ENCODE data around the gene ENOX2.
A peak's percentile ranks its signal among the peaks of the same experiment; 100 is the strongest.

The ENOX2 gene

DNA sequence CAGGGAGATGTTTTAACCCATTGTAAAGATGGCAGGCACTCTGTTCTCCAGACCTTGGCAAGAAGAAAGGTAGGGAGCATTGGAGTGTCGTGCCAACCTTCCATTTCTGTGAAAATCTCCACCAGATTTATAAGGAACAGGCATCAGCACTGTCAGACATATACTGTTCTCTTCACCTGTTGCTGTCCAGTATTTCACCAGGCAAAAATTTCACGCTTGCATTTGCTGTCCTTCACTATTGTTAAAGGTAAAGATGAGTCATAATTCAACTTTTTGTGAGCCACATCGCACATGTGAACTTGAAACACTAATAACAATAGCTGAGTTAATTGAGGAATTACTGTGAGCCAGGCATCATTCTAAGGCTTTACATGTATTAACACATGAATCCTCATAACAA is 203.4 kb downstream of the ENOX2 start:
- DNase-seq (ENCODE audit: low spot score) = no peak

DNA sequence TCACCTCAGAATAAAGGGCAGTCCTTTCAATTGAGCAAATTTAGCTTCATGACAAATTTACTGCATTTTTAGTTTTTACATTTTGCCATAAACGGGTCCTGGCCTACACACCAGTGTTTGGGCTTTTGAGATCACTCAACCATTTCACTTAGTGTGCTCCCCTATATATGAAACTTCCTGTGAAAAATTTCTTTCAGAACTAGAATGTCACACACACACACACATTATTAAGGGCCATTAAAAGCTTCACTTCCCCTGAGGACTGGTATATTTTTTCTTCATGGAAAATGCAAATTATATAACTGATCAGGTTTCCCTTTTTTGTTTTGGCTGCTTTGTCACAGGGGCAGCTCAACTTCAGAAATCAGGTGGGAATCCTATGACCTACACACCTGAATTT is 206.5 kb downstream of the ENOX2 start:
- DNase-seq (ENCODE audit: low spot score) = no peak

DNA sequence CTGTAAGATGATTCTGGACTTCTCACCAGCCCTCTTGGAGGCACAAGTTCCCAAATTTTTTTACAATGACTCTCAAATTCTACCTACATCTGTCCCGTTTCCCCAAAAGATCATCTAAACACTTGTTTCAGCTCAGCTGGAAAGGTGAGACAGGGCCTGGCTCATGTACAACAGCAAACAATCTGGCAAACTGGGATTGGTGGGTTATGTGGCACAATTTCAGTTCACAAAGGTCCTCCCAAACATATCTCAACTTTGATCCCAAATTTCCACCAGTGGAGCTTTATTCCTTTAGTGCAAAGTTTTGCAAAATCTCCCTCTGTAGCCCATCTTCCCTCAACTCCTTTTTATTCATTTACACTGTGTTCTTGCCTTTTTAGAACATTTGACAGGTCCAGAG is 207.1 kb downstream of the ENOX2 start:
- no peak for DNase-seq (ENCODE audit: low spot score)

DNA sequence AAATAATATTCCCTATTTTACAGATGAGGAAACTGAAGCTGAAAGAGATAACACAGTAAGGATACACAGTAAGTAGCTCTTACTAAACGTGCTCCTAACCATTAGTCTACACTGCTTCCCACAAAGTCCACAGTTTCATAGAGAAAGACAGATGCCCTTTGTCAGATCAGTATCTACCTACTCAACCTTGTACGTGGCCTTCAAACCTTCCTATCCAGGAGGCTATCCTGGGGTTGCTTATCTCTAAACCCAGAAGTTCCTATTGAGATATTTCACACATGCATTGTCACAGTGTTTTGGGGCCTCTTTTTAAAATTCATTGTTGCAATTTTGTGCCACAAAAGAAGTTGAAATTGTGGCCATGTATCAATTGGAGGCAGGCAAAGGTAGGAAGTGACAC is 208.0 kb downstream of the ENOX2 start:
- DNase-seq (ENCODE audit: low spot score) = no peak

DNA sequence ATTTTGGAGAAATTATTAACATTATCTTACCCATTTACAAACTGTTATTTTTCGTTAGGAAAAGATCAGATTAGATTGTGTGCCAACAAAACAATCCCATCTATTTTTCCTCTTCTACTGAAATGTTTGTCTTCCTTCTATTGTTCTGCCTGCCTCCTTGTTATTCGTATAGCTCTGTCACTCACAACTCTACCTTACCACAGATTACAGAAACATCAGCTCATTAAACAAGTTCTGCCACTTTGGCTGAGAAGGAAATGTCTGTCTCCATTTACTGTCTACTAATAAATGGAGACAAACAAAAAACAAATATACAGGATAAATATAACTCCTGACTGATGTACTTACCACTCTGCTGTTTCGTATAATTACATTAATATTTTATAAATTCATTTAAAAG is 211.4 kb downstream of the ENOX2 start:
- DNase-seq (ENCODE audit: low spot score) = no peak

DNA sequence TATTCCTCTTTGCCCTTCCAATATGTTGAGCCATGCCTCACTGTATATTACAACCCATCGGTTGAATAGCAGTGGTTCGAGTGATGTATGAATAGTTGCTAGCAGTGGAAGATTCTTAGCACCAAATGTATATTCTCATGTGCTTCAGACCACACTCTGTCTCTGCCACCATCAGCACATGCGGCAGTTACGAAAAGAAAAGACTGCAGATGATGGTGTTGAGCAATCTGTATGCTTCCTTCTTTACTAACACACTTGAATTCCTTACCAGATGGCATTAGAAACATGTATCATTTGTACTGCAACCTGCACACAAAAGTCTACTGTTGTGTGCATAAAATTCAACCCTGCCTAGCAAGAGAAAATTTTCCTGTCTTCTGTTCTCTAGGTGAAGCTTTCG is 214.6 kb downstream of the ENOX2 start:
- no peak for DNase-seq (ENCODE audit: low spot score)

DNA sequence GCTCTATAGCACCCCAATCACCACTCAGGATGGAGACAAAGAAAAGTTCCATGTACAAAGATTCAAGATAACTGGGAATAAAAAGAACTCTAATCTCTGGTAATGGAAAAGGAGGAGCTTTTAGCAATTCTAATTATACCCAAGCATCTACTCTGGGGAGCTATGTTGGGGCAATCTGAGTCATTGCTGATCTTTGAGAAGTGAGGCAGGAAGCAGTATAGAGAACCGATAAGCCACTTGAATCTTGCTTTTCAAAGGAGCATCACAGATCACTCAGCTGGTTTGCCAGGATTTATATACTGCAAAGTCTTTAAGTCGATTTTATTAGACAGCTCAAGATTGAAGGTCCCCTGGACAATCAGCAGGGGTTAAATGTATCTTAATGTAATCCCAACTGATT is 220.0 kb downstream of the ENOX2 start:
- peak; percentile 6 for DNase-seq (ENCODE audit: low spot score)

DNA sequence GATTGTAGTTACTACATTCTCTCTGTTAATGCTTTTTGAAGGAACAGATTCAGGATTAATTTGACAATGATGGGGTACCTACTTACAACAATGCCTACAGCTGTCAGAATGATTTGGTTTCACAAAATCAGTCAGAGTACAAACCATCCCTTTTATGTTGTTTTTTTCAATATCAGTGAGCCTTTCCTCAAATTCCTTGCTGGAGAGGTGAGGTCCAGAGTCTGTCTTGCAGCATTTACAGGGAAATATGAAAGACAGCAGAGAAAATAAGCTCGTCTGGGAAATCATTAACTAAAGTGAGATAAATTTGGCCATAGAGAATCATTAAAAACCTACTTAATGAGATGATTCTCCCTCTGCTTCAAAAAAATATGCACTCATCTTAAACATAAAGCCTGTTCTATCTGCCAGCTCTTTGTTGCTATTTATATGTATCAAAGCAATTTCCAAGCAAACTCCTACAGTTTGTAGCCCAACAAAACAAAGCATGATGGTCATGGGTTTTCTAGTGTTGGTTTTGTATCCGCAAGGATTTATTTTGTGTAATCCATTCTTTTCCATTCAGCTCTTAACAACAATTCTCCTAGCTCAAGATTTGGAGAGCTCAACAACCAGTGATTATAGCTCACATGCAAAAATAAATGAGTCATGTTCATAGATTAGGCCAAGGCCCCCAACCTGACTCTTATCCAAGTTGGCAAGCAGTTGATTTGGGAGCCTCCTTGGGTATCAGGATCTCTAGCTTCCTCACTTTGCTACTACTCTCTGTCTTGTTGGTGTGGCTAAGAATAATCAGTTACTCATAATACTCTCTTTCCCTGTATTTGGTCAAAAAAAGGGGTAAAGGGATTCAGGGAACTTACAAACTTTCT is 222.6 kb downstream of the ENOX2 start:
- peak; percentile 8 for DNase-seq (ENCODE audit: low spot score)

DNA sequence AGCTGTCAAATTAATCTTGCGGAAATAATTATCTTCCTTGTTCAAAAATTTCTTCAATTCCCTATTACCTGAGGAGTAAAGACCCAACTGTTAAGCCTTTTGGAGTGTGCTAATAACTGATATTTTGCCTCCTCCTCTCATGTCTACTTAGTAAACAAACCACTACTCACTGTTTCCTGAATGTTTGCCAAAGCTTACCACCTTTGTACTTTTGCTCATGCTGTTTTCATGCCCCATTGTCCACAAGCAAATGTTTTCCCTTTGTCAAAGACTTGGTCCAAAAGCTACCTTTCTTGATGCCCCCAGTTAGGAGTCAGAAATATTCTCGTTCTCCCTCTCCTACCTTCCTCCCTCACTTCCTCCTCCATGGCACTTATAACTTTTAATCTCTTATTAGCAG is 226.1 kb downstream of the ENOX2 start:
- no peak for DNase-seq (ENCODE audit: low spot score)

DNA sequence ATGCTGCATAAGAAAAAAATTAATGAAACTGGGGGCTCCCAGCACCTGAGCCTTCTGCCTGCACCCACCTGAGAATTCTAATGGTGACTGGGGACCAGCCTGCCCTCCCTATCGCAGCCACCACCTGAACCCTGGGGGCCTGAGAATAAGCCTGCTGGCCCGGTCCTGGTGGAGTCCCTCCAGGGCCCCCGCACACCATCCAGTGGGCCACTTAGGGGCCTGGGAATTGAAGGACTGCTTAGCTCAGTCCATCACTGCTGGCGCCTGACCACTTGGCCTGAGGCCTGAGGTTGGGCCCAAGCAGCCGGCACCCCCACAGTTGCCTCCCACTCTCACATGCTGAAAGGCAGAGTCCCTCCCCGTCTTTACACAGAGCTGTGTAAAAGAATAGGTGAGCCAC is 230.8 kb downstream of the ENOX2 start:
- no peak for DNase-seq (ENCODE audit: low spot score)

DNA sequence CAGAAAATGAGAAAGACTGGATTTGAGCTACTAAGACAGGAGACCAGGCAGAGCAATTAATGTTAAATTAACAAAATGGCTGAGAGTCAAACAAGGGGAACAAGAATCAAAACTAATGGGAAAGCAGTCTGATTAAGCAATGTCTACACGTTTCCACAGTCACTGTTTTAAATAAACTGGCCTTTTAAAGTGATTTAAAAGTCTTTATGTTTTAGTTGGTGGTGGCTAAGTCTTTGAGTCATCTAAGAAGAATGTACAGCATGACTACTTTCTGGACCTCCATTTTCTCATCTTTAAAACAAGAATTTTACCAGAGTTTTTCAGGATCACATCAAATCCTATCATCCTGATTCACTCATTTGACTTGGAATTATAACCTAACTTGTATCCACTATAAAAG is 233.8 kb downstream of the ENOX2 start:
- peak; percentile 7 for DNase-seq (ENCODE audit: low spot score)

DNA sequence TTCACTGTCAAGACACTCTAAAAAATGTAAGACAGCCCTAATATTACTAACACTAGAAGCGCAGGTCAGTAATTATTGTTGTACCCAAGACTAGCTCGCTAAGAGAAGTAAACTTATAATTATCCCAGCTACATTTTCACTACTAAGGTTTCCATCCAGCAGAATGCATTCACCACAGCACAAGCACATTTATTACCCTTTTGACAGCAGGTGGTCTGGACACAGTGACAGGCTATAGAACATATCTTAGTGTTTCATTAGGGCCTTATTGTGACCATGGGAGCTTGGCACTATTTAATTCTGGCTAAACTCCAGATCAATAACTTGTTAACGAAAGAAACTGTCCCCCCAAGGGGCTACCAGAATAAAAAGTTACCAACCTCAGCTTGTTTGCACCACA is 237.7 kb downstream of the ENOX2 start:
- no peak for DNase-seq (ENCODE audit: low spot score)

DNA sequence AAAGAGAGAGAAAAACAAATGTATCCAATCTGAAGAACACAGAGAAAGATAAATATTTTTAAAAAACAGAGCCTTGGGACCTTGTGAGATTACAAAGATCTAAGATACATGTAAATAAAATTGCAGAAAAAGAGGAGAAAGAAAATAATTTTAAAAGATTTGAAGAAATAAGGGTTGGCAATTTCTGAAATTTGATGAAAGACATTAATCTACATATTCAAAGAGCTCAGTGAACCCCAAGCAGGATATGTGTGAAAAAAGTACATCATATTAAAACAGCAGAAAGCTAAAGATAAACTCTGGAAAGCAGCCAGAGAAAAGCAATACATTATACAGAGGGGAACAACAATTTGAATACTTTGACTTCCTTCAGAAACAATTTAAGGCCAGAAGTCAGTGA is 244.7 kb downstream of the ENOX2 start:
- DNase-seq (ENCODE audit: low spot score) = no peak

DNA sequence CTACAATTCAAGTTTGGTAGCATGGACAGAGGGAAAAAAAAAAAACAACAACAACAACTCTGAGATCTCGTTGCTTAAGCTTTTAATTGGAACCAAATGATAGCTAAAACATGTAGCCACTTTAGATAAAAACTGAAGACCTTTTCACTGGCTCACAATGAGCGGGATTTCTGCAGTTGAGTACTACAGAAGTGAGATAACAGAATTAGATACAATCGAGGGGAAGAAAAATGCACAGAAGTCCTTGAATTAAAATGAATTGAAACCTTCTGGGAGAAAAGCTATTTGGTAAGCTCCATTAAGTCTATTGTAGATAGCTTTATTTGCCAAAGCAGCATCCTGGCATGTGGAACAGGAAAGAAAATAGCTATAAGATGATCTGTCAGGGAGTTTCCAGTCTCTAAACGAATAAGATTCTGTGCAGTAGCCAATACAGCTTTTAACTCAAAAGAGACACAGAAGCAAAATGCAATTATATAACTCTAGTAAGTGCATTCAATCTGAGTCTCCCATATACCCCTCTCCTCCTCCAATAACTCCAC is 248.5 kb downstream of the ENOX2 start:
- peak; percentile 9 for DNase-seq (ENCODE audit: low spot score)

DNA sequence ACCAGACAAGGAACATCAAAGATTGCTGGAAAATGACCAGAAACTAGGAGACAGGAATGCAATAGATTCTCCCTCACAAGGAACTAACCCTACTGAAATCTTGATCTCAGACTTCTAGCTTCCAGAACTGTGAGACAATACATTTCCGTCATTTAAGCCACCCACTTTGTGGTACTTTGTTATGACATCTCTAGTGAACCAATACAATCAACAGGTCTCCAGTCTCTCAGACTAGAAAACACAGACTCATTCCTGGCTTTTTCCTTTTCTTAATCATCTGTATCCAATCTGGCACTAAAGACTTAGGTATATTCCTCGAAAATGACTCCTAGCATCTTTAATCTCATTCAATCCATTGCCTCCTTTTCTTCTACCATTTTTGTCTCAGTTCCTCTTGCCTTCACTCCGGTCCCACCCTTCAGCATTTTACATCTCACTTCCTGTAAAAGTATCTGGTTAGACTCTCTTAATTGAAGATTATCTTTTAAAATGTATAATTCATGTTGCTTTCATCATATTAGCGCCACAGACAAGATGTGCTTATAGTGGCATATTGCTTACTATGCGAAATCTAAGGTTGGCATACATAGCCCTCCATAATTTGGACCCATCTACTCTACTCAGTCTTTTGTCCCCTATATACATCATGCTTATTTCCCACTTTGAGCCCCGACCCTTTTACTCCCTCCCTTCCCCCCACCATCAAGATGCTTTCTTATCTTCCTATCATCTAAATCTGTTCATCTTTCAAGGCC is 250.0 kb downstream of the ENOX2 start:
- DNase-seq (ENCODE audit: low spot score) = no peak

DNA sequence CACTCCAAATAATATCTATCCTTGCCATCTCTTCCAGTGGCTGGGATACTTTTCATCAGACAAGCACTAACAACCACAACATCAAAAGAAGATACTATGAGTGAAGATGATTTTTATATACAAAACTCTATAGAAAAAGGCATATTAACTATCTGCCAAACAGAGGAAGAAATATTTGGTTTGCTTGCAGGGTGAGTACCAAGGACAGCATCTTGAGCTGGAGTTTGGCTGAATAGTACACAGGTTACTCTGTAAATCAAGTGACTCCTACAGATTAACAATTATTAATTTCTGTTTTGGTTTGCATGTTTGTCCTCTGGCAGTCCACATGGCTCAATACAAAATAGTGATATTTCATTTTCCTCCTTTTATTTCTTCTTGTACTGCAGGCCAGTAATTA is 253.3 kb downstream of the ENOX2 start:
- DNase-seq (ENCODE audit: low spot score) = no peak

DNA sequence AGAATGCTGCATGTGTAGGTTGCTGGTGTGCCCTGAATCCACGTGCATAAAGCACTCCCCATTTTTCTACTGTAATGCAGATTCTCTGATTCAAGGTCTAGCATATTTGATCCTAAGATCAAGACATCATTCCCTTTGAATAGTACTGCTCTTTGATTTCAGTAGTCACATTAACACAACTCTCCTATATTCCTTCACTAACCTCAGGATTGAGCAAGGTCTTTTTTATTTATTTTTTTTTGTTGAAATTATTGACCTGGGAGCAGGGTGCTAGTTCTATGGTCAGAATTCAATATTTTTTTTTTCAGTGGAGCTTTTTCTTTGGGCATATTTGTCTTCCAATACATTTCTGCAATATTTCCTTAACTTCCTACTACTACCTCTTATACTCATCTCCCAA is 255.5 kb downstream of the ENOX2 start:
- DNase-seq (ENCODE audit: low spot score) = no peak

DNA sequence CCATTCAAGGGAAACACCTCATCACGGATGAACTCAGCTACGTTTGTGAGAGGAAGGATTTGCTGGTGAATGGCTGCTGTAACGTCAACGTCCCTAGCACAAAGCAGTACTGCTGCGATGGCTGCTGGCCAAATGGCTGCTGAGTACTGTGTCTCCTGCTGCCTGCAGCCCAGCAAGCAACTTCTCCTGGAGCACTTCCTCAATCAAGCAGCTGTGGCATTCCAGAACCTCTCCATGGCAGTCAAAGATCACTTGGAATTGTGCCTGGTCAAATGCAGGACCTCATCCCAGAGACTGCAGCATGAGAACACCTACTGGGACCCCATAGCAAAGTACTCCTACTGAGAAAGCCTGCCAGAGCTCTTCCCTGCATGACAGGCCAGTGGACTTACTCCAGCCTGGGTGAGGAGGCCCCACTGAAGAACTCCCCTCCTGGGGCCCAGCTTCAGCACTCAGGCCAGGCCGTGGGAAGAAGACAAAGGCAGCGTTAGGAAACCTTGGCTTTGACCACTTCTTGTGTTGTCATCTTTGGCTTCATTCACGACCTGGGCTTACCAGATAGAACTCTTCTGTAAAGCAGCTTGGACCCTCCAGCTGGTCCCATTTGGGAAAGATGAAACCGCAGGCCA is 256.9 kb downstream of the ENOX2 start:
- DNase-seq (ENCODE audit: low spot score) = no peak

DNA sequence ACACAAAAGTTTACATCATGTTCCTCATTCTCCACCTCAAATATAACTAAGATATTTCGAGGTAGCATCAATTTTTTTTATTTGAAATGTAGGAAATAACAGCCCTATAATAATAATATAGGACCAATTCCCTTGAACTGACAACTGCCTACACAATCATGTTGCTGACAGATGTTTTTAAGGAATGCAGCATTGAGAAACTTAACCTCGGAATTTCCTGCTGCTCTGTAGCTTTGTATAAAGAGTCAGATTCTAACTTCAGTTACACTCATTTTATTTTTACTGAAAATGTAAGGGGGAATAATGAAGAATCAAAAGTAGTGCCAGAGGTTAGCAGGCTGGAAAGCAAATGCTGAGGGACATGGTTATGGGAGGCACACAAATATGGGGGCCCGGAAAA is 265.4 kb downstream of the ENOX2 start:
- peak; percentile 29 for DNase-seq (ENCODE audit: low spot score)

DNA sequence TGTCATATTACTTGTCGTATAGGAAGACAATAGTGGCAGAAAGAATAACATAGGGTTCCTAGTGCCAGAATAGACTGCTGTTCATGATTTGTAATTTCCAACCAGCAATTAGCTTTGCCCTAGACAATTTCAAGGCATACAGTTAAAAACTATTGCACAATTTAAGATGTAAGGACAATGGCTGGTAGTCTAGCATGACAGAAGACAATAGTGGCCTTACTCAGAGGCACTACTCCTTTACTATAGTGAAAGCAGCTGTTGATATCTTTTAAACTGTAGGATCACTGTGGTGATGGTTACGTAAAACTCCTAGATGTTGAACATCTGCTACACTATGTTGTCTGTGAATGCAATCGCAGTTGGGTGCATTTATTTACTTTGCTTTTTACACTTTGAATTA is 266.7 kb downstream of the ENOX2 start:
- DNase-seq (ENCODE audit: low spot score) = no peak

DNA sequence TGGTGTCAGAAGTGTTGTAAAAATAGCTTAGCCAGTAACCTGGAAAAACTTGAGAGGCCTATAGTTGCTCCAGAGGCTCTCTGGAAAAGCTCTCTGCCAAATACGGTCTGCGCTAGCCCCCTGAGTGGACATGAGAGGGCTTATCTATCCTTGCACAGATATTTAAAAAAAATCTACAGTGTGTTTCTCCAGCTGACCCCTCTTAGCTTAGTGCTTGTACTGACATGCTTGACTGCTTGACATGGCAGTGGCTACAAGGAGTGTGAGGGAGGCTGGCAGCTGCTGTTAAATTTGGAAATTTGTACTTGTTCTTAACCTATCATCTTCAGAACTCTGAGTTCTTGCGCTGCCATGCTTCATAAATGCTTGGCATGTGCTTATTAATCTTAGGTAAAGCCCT is 272.0 kb downstream of the ENOX2 start:
- no peak for DNase-seq (ENCODE audit: low spot score)

DNA sequence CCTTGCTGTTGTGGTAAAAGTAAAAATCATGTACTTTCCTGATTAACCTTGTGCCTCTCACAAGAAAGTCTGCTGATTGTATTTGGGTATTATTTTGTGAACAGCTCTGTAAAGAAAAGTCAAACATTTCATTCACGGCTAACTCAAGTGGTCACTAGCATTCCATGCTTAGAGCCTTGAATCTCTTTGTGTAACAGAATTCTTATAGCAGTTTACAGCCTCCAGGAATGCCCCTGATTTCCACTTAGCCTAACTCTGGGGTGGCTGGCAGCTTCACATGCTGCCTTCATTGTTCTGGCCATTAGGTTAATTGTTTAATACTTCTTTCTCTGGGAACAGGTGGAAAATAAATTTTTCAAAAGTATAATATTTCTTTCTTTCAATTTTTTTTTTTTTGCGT is 274.5 kb downstream of the ENOX2 start:
- DNase-seq (ENCODE audit: low spot score) = no peak

DNA sequence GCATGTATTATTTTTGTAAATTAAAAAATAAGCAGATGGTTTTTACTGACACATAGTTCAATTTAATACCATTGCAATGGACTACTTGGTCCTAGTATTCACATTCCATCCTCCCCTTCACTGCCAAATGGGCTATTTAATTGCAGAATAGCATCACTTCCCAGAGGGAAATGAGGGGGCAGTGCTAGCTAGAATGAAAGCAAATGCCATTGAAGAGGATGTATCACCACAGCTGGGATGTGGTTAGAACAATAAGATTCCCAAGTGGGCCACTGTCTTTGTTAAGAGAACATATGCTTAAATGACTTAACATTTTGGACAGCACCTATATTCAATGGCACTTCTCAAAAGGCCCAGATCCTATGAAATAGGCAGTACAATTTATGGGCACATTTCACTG is 276.5 kb downstream of the ENOX2 start:
- peak; percentile 16 for DNase-seq (ENCODE audit: low spot score)
